Keratinocyte (primary cell): ENCODE data around the gene BPTF. TPM values are rescaled to one million over a fixed set of nuclear protein-coding genes. Genes with fewer than 3 reads are reported as not detected.

Experiments used
- DNase-seq: peaks from one replicate; pipeline ENCODE4 v3.0.0-alpha.2; 2011; ENCODE audit warnings: low read depth, missing footprints, low spot score
- FAIRE-seq: peaks from 2 replicates; lab custom pipeline; 2011; peaks lifted over from hg19 to GRCh38; lab: Jason Lieb, UNC
- H2AFZ ChIP-seq: 2 replicates; pipeline ENCODE4 v1.6.0; 2012; ENCODE audit warnings: low read length, control low read depth, inconsistent platforms; ENCODE audit not compliant: control insufficient read depth
- H3K27ac ChIP-seq: 2 replicates; pipeline ENCODE4 v1.5.1; 2011; ENCODE audit warnings: low read length; ENCODE audit not compliant: control insufficient read depth, insufficient read depth
- H3K27me3 ChIP-seq: 3 replicates; pipeline ENCODE4 v1.6.0; 2011; ENCODE audit warnings: low read length; ENCODE audit not compliant: control insufficient read depth, insufficient read depth; ENCODE audit errors: extremely low read depth
- H3K36me3 ChIP-seq, 2 experiments: 2 replicates in 1 of 2; 3 replicates in 1 of 2; pipeline ENCODE4 v1.5.1; 2011; ENCODE audit warnings: low read length in 2 of 2, mild to moderate bottlenecking in 1 of 2; ENCODE audit not compliant: control insufficient read depth in 2 of 2, insufficient read depth in 2 of 2; ENCODE audit errors: extremely low read depth in 1 of 2
- H3K4me1 ChIP-seq: 3 replicates; pipeline ENCODE4 v1.5.1; 2011; ENCODE audit warnings: low read length; ENCODE audit not compliant: control insufficient read depth, insufficient read depth; ENCODE audit errors: extremely low read depth
- H3K4me2 ChIP-seq: 3 replicates; pipeline ENCODE4 v1.6.0; 2011; ENCODE audit warnings: low read depth, low read length; ENCODE audit not compliant: control insufficient read depth, insufficient read depth; ENCODE audit errors: extremely low read depth
- H3K4me3 ChIP-seq, 3 experiments: fragments of 200-600 bp in 1 of 3; sonication (generic) in 1 of 3; 2 replicates in 2 of 3; 3 replicates in 1 of 3; pipeline ENCODE4 v1.5.1; 2011 to 2016; ENCODE audit warnings: low read length in 3 of 3, mild to moderate bottlenecking in 3 of 3, control low read depth in 2 of 3, inconsistent platforms in 1 of 3, low read depth in 1 of 3, mixed read lengths in 1 of 3, mixed run types in 1 of 3, moderate library complexity in 1 of 3; ENCODE audit not compliant: control insufficient read depth in 2 of 3, insufficient read depth in 2 of 3; ENCODE audit errors: extremely low read depth in 1 of 3
- H3K79me2 ChIP-seq: 2 replicates; pipeline ENCODE4 v1.6.0; 2012; ENCODE audit warnings: low read length; ENCODE audit not compliant: control insufficient read depth, insufficient read depth
- H3K9ac ChIP-seq: 3 replicates; pipeline ENCODE4 v1.6.0; 2011; ENCODE audit warnings: low read length; ENCODE audit not compliant: control insufficient read depth, insufficient read depth; ENCODE audit errors: extremely low read depth
- H3K9me1 ChIP-seq: 3 replicates; pipeline ENCODE4 v1.6.0; 2011; ENCODE audit warnings: low read length; ENCODE audit not compliant: control insufficient read depth, insufficient read depth; ENCODE audit errors: extremely low read depth
- H3K9me3 ChIP-seq: 2 replicates; pipeline ENCODE4 v1.5.1; 2012; ENCODE audit warnings: low read depth, low read length; ENCODE audit not compliant: control insufficient read depth
- H4K20me1 ChIP-seq: 3 replicates; pipeline ENCODE4 v1.6.0; 2011; ENCODE audit warnings: low read length; ENCODE audit not compliant: control insufficient read depth, insufficient read depth; ENCODE audit errors: extremely low read depth
- EZH2 ChIP-seq: IDR thresholded peaks from one replicate; pipeline ENCODE4 v1.6.1; 2012; ENCODE audit warnings: inconsistent platforms, mild to moderate bottlenecking, low read length, moderate library complexity
- dilution Hi-C: fragments of 300-500 bp; cut with MboI; formaldehyde crosslinking; loops from one replicate; pipeline ENCODE4 v1.7.0; 2020; ENCODE audit warnings: low sequenced_read_pairs; ENCODE audit not compliant: extremely low pct_ligation_motif_present
- polyA plus RNA-seq, 5 experiments: library from polyadenylated mRNA; depleted of rRNA in 3 of 5; stranded (reverse) in 3 of 5; stranded (forward) in 1 of 5; unstranded in 1 of 5; fragments of >200 nt; gene quantifications; 1 replicate in 1 of 5; 2 replicates in 3 of 5; 3 replicates in 1 of 5; pipeline versions ENCODE4 v1.2.1 to v1.2.3, GENCODE V29; 2011 to 2012; ENCODE audit warnings: missing spikeins in 2 of 5, low read depth in 1 of 5, low replicate concordance in 1 of 5
- TF ChIP-seq, protein P1 (sequence below), 3 experiments: IDR thresholded peaks in 1 of 3; conservative IDR thresholded peaks in 1 of 3; optimal IDR thresholded peaks in 1 of 3; 2 replicates in 2 of 3; 3 replicates in 1 of 3; pipeline versions ENCODE3 to v1.5.1; 2011; ENCODE audit warnings: low read length in 3 of 3, mild to moderate bottlenecking in 3 of 3, moderate library complexity in 2 of 3, control low read depth in 1 of 3, inconsistent platforms in 1 of 3; ENCODE audit not compliant: insufficient read depth in 2 of 3; ENCODE audit errors: extremely low read depth in 1 of 3

BPTF gene
- polyA plus RNA-seq, 1 donor (not counting 4 experiments of a cell fraction or from before 2014, with no cell fraction given): 28.3 TPM

DNA sequence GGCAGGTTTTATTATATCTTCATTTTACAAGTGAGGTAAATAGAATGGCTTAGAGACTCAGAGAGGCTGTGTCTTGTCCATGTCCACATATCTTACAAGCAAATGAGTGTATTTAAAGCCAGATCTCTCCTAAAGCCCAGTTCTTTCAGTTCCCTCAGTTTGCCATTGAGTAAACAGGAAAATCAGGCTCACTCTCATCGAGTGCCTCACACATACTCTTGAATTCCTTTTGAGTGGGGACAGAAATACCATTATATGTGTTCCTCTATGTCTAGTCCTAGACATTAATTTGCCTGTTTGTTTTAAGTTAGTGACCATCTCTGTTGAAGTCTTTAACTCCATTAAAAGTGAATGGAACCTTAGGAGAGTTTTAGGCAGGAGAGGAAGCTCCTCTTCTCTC is 40.1 kb downstream of the BPTF start:
- dilution Hi-C loops: no loop called here
- FAIRE-seq (no peak), DNase-seq (no peak)
- Histone ChIP-seq H3K9ac (no peak overlapping the region), H3K4me3 (no peak overlapping the region), H3K36me3 (peaks cover 0 to 2% of the 10 kb centered on the region in 2 experiments), H4K20me1 (no peaks in the 10 kb centered on the region), H3K4me1 (no peaks in the 10 kb centered on the region), H3K27me3 (no peaks in the 10 kb centered on the region), H2AFZ (no peak overlapping the region), H3K79me2 (peaks cover 49% of the 10 kb centered on the region), H3K27ac (no peak overlapping the region), H3K9me1 (no peaks in the 10 kb centered on the region), H3K4me2 (no peak overlapping the region), H3K9me3 (no peaks in the 10 kb centered on the region)
- TF ChIP-seq, protein P1, sequence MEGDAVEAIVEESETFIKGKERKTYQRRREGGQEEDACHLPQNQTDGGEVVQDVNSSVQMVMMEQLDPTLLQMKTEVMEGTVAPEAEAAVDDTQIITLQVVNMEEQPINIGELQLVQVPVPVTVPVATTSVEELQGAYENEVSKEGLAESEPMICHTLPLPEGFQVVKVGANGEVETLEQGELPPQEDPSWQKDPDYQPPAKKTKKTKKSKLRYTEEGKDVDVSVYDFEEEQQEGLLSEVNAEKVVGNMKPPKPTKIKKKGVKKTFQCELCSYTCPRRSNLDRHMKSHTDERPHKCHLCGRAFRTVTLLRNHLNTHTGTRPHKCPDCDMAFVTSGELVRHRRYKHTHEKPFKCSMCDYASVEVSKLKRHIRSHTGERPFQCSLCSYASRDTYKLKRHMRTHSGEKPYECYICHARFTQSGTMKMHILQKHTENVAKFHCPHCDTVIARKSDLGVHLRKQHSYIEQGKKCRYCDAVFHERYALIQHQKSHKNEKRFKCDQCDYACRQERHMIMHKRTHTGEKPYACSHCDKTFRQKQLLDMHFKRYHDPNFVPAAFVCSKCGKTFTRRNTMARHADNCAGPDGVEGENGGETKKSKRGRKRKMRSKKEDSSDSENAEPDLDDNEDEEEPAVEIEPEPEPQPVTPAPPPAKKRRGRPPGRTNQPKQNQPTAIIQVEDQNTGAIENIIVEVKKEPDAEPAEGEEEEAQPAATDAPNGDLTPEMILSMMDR (optimal IDR thresholded peaks at IDR 0.05 in 1 of 3, IDR thresholded peaks at IDR 0.05 in 1 of 3, conservative IDR thresholded peaks at IDR 0.05 in 1 of 3; ENCODE audit: extremely low read depth in 1 of 3, insufficient read depth in 2 of 3, low read length in 3 of 3): no peak
- TF ChIP-seq EZH2: no peak

DNA sequence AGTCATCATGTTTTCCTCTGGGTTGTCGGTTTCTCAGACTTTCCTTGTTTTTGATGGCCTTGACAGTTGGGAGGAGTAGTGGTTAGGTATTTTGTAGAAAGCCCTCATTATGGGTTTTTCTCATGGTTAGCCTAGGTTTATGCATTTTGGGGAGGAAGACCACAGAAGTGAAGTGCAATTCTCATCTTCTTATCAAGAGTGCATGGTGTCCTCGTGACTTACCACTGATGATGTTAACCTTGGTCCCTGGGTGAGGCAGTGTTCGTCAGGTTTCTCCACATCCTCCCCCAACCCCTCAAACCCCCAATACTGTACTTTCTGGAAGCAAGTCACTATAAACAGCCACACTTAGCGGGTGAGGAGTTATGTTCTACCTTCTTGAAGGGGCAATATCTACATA is 42.3 kb downstream of the BPTF start:
- H3K27me3 ChIP-seq: no peaks in the 10 kb centered on the region
- peaks cover 0 to 2% of the 10 kb centered on the region in 2 experiments for H3K36me3 ChIP-seq
- DNase-seq (no peak), FAIRE-seq (no peak)
- no peaks in the 10 kb centered on the region for H3K9me3 ChIP-seq
- H3K27ac ChIP-seq: no peak overlapping the region
- no peak for TF ChIP-seq EZH2
- TF ChIP-seq, protein P1 (optimal IDR thresholded peaks at IDR 0.05 in 1 of 3, IDR thresholded peaks at IDR 0.05 in 1 of 3, conservative IDR thresholded peaks at IDR 0.05 in 1 of 3; ENCODE audit: extremely low read depth in 1 of 3, insufficient read depth in 2 of 3, low read length in 3 of 3): no peak
- H3K9me1 ChIP-seq: no peaks in the 10 kb centered on the region
- H2AFZ ChIP-seq: no peak overlapping the region
- dilution Hi-C loops: no loop called here
- H3K9ac ChIP-seq: no peak overlapping the region
- H4K20me1 ChIP-seq: no peaks in the 10 kb centered on the region
- peaks cover 29% of the 10 kb centered on the region for H3K79me2 ChIP-seq
- no peak overlapping the region for H3K4me3 ChIP-seq
- H3K4me1 ChIP-seq: no peaks in the 10 kb centered on the region
- no peak overlapping the region for H3K4me2 ChIP-seq
